Liver (tissue), 9 donors: ENCODE measurements around the gene KCTD4. TPM values are rescaled to one million over a fixed set of nuclear protein-coding genes. Genes with fewer than 3 reads are reported as not detected.

Experiments
- DNase-seq: peaks from one replicate; pipeline ENCODE4 v3.0.0-alpha.2; 2017; ENCODE audit warnings: low spot score
- H3K27ac ChIP-seq, 2 donors: one replicate each; pipeline ENCODE4 v1.7.0; 2013; ENCODE audit warnings: inconsistent platforms in 2 of 2, low read length in 2 of 2, control low read depth in 1 of 2, low read depth in 1 of 2, mild to moderate bottlenecking in 1 of 2
- H3K27me3 ChIP-seq, 4 donors: one replicate each; pipeline versions ENCODE4 v1.6.1 to v1.7.0; 2013; ENCODE audit warnings: low read length in 3 of 4, inconsistent platforms in 1 of 4, mild to moderate bottlenecking in 1 of 4, moderate library complexity in 1 of 4; ENCODE audit not compliant: control insufficient read depth in 4 of 4, insufficient read depth in 4 of 4
- H3K36me3 ChIP-seq, 4 donors: one replicate each; pipeline versions ENCODE4 v1.6.1 to v1.7.0; 2013; ENCODE audit warnings: low read length in 3 of 4, mild to moderate bottlenecking in 3 of 4, low read depth in 1 of 4, moderate library complexity in 1 of 4; ENCODE audit not compliant: control insufficient read depth in 4 of 4, insufficient read depth in 3 of 4
- H3K4me1 ChIP-seq, 4 donors: one replicate each; pipeline versions ENCODE4 v1.6.1 to v1.7.0; 2013; ENCODE audit warnings: low read length in 3 of 4, mild to moderate bottlenecking in 3 of 4, moderate library complexity in 1 of 4; ENCODE audit not compliant: control insufficient read depth in 4 of 4, insufficient read depth in 4 of 4
- H3K4me3 ChIP-seq, 3 donors: one replicate each; pipeline versions ENCODE4 v1.6.1 to v1.7.0; 2013; ENCODE audit warnings: low read length in 3 of 3, control low read depth in 1 of 3, low read depth in 1 of 3, mild to moderate bottlenecking in 1 of 3
- H3K9ac ChIP-seq, 2 donors: one replicate each; pipeline ENCODE4 v1.7.0; 2013; ENCODE audit warnings: low read length in 2 of 2, mild to moderate bottlenecking in 2 of 2, moderate library complexity in 2 of 2, control low read depth in 1 of 2, low read depth in 1 of 2
- H3K9me3 ChIP-seq, 4 donors: one replicate each; pipeline versions ENCODE4 v1.6.1 to v1.7.0; 2013; ENCODE audit warnings: low read length in 3 of 4; ENCODE audit not compliant: control insufficient read depth in 4 of 4
- GABPA ChIP-seq, 2 donors: IDR thresholded peaks in 1 of 2; conservative IDR thresholded peaks in 1 of 2; 2 replicates each; pipeline ENCODE4 v1.6.1; 2016; ENCODE audit warnings: antibody characterized with exemption in 2 of 2, mild to moderate bottlenecking in 1 of 2, moderate library complexity in 1 of 2
- HNF4G ChIP-seq: IDR thresholded peaks from 2 replicates; pipeline ENCODE4 v1.6.1; 2016; ENCODE audit warnings: antibody characterized with exemption
- JUND ChIP-seq, 2 donors: IDR thresholded peaks; 2 replicates each; pipeline ENCODE4 v1.6.1; 2016; ENCODE audit warnings: antibody characterized with exemption in 2 of 2
- NR2F2 ChIP-seq: IDR thresholded peaks from 2 replicates; pipeline ENCODE4 v1.6.1; 2016; ENCODE audit warnings: antibody characterized with exemption
- REST ChIP-seq: IDR thresholded peaks from 2 replicates; pipeline ENCODE4 v1.6.1; 2016; ENCODE audit warnings: antibody characterized with exemption, mild to moderate bottlenecking
- SP1 ChIP-seq: IDR thresholded peaks from 2 replicates; pipeline ENCODE4 v1.6.1; 2018; ENCODE audit warnings: antibody characterized with exemption, mild to moderate bottlenecking
- YY1 ChIP-seq: IDR thresholded peaks from 2 replicates; pipeline ENCODE4 v1.6.1; 2016; ENCODE audit warnings: antibody characterized with exemption, mild to moderate bottlenecking
- ZBTB33 ChIP-seq: IDR thresholded peaks from 2 replicates; pipeline ENCODE4 v1.6.1; 2016; ENCODE audit warnings: antibody characterized with exemption
- WGBS: extraction: QIAGEN DNeasy Blood & Tissue Kit; methylation state at CpG from one replicate; pipeline ENCODE4 v1.1.7; 2013; 5-methylcytosine and 5-hydroxymethylcytosine counted together
- polyA plus RNA-seq, 2 donors: library from polyadenylated mRNA; stranded (reverse) in 1 of 2; unstranded in 1 of 2; fragments of 200-250 nt in 1 of 2; fragments of >200 nt in 1 of 2; fragmentation: Nextera tagmentation in 1 of 2; extraction: Ambion mirVana in 1 of 2; gene quantifications; one replicate each; pipeline versions ENCODE4 v1.2.1 to v1.2.3, GENCODE V29; 2013 to 2015
- total RNA-seq, 2 donors: library from RNA; depleted of rRNA; stranded (reverse); fragments of >200 nt; gene quantifications; one replicate each; pipeline ENCODE4 v1.2.3, GENCODE V29; 2014
- TF ChIP-seq, protein P1 (sequence below): IDR thresholded peaks from 2 replicates; pipeline ENCODE4 v1.6.1; 2016; ENCODE audit warnings: antibody characterized with exemption
- donor health status: healthy.
- donor health status: healthy.
- donor health status: healthy.
- donor health status: healthy.
- donor health status: healthy.

KCTD4 gene
- total and polyA plus RNA-seq, 4 donors: 0.19 TPM; not detected in 3

GRCh38 chr13:45168555-45168930 lies 32.3 kb downstream of the KCTD4 start:
- TF ChIP-seq SP1 (no peak), ZBTB33 (no peak)
- Histone ChIP-seq H3K27me3 (no peaks in the 10 kb centered on the region), H3K27ac (no peak overlapping the region), H3K4me3 (no peak overlapping the region), H3K36me3 (peaks cover 0 to 2% (median 0%) of the 10 kb centered on the region in 4 donors), H3K9ac (no peak overlapping the region), H3K4me1 (no peaks in the 10 kb centered on the region), H3K9me3 (no peaks in the 10 kb centered on the region)
- 91% methylated on average over 2 of the region's 2 CpGs for WGBS
- no peak for DNase-seq

DNA sequence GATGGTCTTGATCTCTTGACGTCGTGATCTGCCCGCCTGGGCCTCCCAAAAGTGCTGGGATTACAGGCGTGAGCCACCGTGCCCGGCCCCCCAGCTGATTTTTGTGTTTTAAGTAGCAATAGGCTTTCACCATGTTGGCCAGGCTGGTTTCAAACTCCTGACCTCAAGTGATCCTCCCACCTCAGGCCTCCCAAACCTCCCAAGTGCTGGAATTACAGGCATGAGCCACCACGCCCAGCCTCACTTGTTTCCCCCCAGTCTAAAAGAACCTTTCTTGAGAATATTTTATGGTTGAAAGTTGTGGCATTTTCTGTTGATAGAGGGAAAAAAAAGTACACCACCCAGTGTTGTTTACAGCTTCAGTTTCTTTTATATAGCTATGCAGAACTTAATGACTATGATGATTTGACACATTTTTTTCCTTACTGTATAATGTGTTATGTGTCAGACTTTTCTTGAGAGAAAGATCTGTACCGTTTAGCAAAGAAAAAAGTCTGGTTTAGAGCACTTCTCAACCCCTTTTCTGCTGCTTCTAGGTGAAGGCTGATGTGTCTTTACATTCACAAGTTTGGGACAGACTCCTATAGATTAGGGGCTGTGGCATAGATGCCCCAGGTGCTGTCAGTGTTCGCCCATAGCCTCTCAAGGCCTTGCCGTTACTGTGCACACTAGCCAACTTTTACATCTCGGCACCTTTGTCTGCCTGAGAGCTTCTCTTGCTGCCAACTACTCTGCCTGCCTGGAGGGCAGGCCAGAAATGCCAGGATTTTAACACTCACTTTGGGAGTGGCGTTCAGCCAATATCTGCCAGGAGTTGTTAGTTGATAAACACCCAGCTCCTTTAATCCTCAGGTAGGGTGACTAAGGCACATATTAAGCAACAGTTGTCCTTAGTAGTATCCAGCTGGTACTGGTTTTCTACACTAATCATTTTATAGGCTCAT lies 33.0 kb downstream of the KCTD4 start:
- no peak for DNase-seq
- Histone ChIP-seq H3K9me3 (no peaks in the 10 kb centered on the region), H3K27ac (no peak overlapping the region), H3K36me3 (peaks cover 0 to 2% (median 0%) of the 10 kb centered on the region in 4 donors), H3K9ac (no peak overlapping the region), H3K4me3 (no peak overlapping the region), H3K27me3 (no peaks in the 10 kb centered on the region), H3K4me1 (no peaks in the 10 kb centered on the region)
- 86% methylated on average over 12 of the region's 12 CpGs for WGBS
- no peak for TF ChIP-seq YY1
- TF ChIP-seq GABPA (IDR thresholded peaks at IDR 0.05 in 1 of 2, conservative IDR thresholded peaks at IDR 0.05 in 1 of 2): no peak
- TF ChIP-seq HNF4G: no peak
- TF ChIP-seq REST: no peak
- no peak for TF ChIP-seq NR2F2
- TF ChIP-seq JUND (IDR thresholded peaks at IDR 0.05): peak in 1 of 2 donors; percentile 37
- TF ChIP-seq, protein P1, sequence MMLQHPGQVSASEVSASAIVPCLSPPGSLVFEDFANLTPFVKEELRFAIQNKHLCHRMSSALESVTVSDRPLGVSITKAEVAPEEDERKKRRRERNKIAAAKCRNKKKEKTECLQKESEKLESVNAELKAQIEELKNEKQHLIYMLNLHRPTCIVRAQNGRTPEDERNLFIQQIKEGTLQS: no peak
- no peak for TF ChIP-seq ZBTB33
